NCI-H2029 treated with DMSO at 0.1 percent for 48 hours (cell line): ENCODE data around the gene PKD1L1.

ENCODE experiments used
- DNase-seq: peaks from one replicate; lab custom pipeline; 2025; lab: John Stamatoyannopoulos, UW

The PKD1L1 gene

DNA sequence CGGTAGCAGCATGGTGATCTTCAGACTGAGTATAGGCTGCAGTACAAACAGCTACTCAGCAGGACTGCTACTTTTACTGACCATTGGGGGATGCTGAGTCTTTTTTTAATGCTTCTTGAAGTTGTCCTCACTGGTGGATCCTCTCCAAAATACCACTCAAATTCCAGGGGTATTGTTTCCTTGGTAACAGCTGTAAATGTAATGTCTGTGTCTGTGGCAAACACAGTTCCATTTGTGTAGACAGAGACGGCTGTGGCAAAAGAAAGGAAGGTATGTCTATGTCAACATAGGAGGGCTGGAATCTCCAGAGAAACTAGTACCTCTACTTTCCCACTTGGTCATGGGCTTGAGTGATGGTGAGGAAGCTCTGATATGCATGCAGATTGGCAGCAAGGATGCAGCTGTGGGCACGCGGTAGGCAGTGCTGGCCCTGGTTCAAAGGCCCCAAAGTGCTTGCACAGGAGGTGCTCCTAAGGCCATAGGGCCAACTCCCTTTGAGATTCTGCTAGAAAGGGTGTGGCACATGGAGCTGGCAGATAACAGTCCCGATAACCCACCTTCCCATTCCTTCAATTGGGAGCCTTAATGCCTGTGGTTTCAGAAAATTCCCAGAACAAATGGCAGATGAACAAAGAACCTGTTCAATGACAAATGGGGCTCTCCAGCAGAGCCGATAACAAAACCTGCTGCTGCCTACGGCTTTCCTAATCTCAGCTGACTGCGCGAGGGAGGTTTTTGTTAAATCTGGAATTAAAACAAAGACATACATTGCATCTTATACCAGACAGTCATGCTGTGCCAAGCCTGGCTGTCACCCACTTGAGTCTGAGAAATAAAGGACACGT is 43.0 kb downstream of the PKD1L1 start:
- no peak for DNase-seq

GRCh38 chr7:47902013-47902412 is 46.3 kb downstream of the PKD1L1 start:
- DNase-seq = no peak

DNA sequence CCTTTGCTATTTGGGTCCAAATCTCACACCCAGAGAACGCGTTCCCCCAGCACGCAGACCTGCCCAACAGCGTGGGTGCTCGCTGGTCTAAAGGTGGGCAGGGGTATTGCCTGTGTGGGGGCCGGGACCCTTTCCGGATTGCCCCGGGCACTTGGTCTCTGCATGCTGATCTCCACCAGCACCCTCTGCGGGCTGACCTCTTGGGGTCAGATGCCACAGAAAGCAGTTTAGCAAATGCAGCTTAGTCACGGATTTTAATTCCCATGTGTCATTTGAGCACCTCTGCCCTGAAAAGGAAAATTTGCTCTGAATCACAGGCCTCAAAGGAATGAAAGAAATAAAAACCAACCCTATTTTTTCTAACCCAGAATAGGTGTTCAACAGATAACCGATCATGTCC is 46.7 kb downstream of the PKD1L1 start:
- no peak for DNase-seq

GRCh38 chr7:47897831-47898230 is 50.4 kb downstream of the PKD1L1 start:
- DNase-seq = no peak

DNA sequence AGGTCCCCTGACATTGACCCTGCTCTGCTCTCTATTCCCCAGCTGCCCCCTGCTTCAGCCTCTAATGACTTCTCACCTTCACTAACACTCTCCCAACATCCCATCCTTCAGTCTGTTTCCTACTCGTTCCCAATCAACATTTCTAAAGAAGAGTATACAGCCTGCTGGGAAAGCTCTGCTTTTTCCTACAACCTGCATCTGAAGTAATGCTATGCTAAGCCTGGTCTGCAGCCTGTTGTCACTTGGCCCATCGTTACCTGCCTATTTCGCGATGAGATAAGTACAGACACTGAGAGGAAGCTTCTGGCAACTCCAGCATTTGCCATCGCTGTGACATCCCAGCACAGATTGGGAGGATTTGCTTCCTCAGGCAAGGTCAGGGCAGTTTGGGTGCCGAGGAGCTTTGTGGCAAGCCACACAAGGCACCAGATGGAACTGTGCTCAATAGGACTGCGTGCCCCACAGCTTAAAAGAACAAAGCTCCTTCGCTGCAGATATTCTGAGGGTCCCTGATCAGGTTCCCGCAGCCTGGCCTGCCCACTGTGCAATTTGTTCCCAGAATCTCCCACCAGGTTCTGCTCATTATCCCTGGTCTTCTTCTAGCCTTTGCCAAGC is 51.4 kb downstream of the PKD1L1 start:
- no peak for DNase-seq

GRCh38 chr7:47895026-47895425 is 53.2 kb downstream of the PKD1L1 start:
- DNase-seq = no peak

- no peak for DNase-seq
Measured at GRCh38 chr7:47893721-47894365, 54.4 kb downstream of the PKD1L1 start.

DNA sequence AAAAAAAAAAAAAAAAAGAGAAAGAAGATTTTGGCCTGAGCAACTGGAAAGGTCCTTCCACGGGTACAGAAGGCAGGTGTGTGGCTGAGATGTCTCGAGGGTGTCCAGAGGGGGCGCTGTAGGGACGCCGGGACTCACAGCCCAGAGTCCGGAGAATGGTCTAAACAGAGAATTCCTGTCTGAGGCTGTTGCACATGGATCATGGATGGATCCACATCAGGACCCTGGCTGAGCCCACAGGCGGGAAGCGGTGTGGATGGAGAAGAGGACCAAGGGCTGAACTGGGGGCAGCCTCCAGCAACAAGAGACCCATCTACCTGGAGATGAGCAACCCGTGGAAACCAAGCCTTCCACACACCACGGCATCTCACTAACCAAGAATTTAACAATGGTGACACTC is 55.0 kb downstream of the PKD1L1 start:
- DNase-seq = no peak

GRCh38 chr7:47890606-47891005 is 57.7 kb downstream of the PKD1L1 start:
- no peak for DNase-seq

DNA sequence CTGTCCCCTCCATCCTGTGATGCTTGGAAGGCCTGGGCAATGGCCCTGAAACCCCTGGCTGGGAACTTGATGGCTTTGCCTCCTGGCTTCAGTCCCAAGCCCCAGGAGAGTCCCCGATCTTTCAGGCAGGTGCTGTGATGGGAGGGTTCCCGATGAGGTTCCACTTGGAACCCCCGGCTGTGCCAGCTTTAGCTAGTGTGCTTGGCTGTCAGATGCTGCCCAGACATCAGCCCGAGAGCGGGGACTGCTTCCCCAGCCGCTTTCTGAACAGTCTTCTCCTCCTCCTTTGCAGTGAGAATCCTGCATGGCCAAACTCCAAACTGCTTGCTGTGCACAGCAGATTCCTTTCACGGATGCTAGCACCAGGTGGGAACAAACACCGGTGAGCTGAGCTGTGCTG is 58.1 kb downstream of the PKD1L1 start:
- no peak for DNase-seq

DNA sequence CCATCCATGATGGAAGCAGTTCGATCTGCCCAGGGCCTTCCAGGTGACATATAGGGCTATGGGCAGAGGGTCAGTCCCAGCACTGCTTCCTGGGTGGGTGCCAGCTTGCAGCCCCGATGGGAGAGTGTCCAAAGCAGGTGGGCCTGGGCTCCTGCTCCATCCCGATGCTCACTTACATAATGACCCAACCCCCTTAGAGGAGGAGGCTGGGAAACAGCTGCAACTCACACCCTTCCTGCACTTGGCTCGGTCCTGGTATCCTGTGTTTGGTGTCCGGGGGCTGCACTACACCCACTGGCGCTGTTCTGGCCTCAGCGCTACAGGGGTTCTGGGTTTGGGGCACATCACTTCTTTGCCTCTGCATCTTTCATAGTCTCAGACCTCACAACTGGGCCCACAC is 58.5 kb downstream of the PKD1L1 start:
- no peak for DNase-seq

GRCh38 chr7:47888371-47889265 is 59.6 kb downstream of the PKD1L1 start:
- no peak for DNase-seq

- no peak for DNase-seq
Measured at GRCh38 chr7:47887016-47887640, 61.1 kb downstream of the PKD1L1 start.

GRCh38 chr7:47885987-47886811 is 62.1 kb downstream of the PKD1L1 start:
- no peak for DNase-seq

GRCh38 chr7:47885309-47885986 is 62.8 kb downstream of the PKD1L1 start:
- DNase-seq = no peak

DNA sequence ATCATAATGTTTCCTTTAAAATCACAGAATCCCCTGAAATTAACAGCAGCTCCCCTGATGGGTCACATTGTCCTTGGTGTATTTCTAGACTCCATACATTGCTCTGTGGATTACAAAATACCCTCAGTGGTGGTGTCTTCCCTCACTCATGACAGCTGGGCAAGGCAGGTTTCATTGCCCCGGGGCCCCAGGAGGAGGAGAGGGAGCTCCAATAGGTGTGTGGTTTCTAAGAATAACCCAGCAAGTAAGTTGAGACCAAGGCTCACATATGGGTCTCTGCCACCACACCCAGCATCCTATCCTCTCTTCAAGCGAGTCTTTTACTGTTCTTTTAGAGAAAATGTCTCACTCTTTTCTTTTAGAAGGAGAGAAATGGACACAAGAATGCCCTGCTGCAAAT is 63.6 kb downstream of the PKD1L1 start:
- no peak for DNase-seq

DNA sequence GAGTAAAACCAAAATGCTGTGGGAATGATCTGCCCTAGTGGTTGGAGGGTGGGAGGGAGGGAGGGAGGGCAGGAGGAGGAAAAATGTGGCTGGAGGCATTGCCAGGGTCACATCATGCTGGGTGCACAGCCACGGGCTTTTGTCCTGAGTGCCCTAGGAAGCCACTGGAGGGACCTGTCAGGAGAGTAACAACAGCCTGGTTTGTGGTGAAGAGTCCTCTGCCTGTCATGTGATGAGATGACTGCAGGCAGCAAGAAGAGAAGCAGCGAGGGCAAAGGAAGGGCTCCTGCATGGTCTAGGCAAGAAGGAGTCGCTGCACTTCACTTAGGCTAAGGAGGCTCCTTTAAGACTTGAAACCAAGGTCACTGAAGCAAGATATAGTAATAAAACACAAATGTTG is 65.6 kb downstream of the PKD1L1 start:
- no peak for DNase-seq

DNA sequence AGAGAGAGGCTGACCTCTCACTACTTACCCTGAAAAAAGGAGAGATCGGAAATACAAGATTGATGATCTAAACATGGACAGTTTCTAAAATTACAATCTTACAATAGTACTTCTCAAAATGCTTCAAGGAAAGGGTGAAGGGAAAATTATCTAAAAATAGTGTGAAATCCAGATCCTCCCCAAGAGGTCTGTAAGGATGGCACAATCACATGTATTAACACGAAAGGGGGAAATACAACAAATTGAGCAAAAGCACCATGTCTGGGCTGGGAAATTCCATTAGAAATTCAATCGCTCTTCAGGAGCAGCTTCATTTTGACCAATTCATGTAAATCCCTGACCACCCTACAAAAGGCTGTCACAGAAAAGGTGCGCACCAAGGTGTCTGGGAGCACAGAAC is 67.0 kb downstream of the PKD1L1 start:
- no peak for DNase-seq

DNA sequence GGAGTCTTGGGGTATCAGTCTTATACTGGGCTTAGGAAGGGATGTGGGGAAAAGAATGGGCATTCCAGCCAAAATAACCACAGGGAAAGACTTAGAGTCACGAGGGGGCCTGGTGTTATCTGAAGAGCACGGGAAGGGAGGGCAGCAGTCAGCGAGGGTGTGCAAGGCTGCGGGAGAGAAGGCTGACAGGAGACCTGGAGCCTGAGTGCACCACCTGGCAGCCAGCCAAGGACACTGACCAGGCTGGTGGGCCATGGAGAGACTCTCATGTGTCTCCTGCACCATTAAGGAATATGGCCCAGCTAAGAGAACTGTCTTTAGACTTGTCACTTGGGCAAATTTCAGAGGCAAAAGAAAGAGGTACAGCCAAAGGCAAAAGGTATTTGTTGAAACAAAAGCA is 69.6 kb downstream of the PKD1L1 start:
- no peak for DNase-seq

DNA sequence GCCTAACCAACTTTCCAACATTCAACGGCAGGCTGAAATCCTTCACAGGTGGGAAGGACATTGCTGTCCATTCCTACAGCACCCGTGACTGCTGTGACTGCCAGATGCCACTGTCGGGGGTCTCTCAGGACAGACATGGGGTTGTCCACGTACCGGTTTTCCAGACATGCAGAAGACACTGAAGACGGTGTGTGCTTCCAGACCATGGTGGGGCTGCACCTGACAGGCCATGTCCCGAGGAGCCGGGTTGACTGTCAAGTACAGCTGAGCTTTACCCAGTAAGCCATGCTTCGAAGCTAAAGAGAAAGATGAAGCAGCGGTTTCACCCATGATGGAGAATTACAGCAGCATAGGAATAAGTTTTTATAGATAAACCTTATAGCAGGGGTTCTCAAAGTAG is 70.9 kb downstream of the PKD1L1 start:
- DNase-seq = no peak
